Progenitor cell of endocrine pancreas (in vitro differentiated cells): Measurements from ENCODE around the gene ARMC3. TPM values are rescaled to one million over a fixed set of nuclear protein-coding genes. Genes with fewer than 3 reads are reported as not detected.

ENCODE experiments used
- DNase-seq: peaks from one replicate; pipeline ENCODE4 v3.0.0; 2021; ENCODE audit warnings: low spot score; ENCODE audit not compliant: unreplicated experiment
- H3K27ac Mint-ChIP-seq: 2 replicates; pipeline ENCODE4 v1.8.0; 2021; ENCODE audit warnings: mild to moderate bottlenecking, moderate library complexity, mixed read lengths
- H3K27me3 Mint-ChIP-seq: 2 replicates; pipeline ENCODE4 v1.8.0; 2021; ENCODE audit warnings: mixed read lengths
- H3K36me3 Mint-ChIP-seq: 2 replicates; pipeline ENCODE4 v1.8.0; 2022; ENCODE audit warnings: mixed read lengths; ENCODE audit not compliant: insufficient read depth
- H3K4me1 Mint-ChIP-seq: 2 replicates; pipeline ENCODE4 v1.8.0; 2021; ENCODE audit warnings: low read depth, mixed read lengths
- H3K4me3 Mint-ChIP-seq: 2 replicates; pipeline ENCODE4 v1.8.0; 2021; ENCODE audit warnings: low read depth, mild to moderate bottlenecking, moderate library complexity, mixed read lengths
- H3K9me3 Mint-ChIP-seq: 2 replicates; pipeline ENCODE4 v1.8.0; 2021; ENCODE audit warnings: low read depth, mixed read lengths
- CTCF ChIP-seq: fragments of 200-600 bp; sonication (generic); IDR thresholded peaks from one replicate; pipeline ENCODE4 v1.5.0; 2021; ENCODE audit warnings: antibody characterized with exemption, mild to moderate bottlenecking; ENCODE audit not compliant: unreplicated experiment
- total RNA-seq: library from RNA; stranded (reverse); gene quantifications from 2 replicates; pipeline ENCODE4 v1.2.1, GENCODE V29; 2021

The ARMC3 gene
- total RNA-seq, 1 donor from 2014 or later = 7.9 TPM

- Mint-ChIP-seq H3K4me1 (no peaks in the 10 kb centered on the region), H3K27ac (no peak overlapping the region), H3K9me3 (no peaks in the 10 kb centered on the region), H3K36me3 (no peaks in the 10 kb centered on the region), H3K4me3 (no peak overlapping the region), H3K27me3 (no peaks in the 10 kb centered on the region)
- TF ChIP-seq CTCF = no peak
- no peak for DNase-seq
Observed at GRCh38 chr10:23073527-23073926, 145.7 kb downstream of the ARMC3 start.

- H3K27ac Mint-ChIP-seq = no peak overlapping the region
- no peak for DNase-seq
- no peaks in the 10 kb centered on the region for H3K36me3 Mint-ChIP-seq
- TF ChIP-seq CTCF = no peak
- H3K27me3 Mint-ChIP-seq = no peaks in the 10 kb centered on the region
- H3K4me3 Mint-ChIP-seq = no peak overlapping the region
- H3K9me3 Mint-ChIP-seq = no peaks in the 10 kb centered on the region
- peaks cover 7% of the 10 kb centered on the region for H3K4me1 Mint-ChIP-seq
Observed at GRCh38 chr10:23075672-23076071, 147.8 kb downstream of the ARMC3 start.

DNA sequence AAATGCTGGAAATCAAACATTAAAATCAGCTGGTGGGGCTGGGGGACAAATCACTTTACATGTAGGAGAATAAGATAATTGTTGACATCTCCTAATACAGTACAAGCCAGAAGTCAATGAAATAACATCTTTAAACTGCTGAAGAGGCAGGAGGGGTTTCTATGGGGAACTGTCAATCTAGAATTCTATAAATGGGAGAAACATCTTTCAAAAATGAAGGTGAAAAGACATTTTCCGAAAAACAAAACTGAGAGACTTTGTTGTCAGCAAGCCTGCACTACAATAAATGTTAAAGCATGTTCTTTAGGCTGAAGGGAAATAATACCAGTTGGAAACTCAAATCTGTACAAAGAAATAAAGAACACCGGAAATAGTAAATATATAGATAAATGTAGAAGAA lies 150.3 kb downstream of the ARMC3 start:
- TF ChIP-seq CTCF = no peak
- Mint-ChIP-seq H3K9me3 (no peaks in the 10 kb centered on the region), H3K27me3 (no peaks in the 10 kb centered on the region), H3K27ac (no peak overlapping the region), H3K4me3 (no peak overlapping the region), H3K4me1 (peaks cover 7% of the 10 kb centered on the region), H3K36me3 (no peaks in the 10 kb centered on the region)
- DNase-seq = no peak

- no peaks in the 10 kb centered on the region for H3K36me3 Mint-ChIP-seq
- no peak overlapping the region for H3K27ac Mint-ChIP-seq
- H3K4me3 Mint-ChIP-seq = no peak overlapping the region
- H3K9me3 Mint-ChIP-seq = peaks cover 2% of the 10 kb centered on the region
- no peak for DNase-seq
- no peaks in the 10 kb centered on the region for H3K27me3 Mint-ChIP-seq
- H3K4me1 Mint-ChIP-seq = peaks cover 7% of the 10 kb centered on the region
- no peak for TF ChIP-seq CTCF
Observed at GRCh38 chr10:23079700-23080099, 151.8 kb downstream of the ARMC3 start.

DNA sequence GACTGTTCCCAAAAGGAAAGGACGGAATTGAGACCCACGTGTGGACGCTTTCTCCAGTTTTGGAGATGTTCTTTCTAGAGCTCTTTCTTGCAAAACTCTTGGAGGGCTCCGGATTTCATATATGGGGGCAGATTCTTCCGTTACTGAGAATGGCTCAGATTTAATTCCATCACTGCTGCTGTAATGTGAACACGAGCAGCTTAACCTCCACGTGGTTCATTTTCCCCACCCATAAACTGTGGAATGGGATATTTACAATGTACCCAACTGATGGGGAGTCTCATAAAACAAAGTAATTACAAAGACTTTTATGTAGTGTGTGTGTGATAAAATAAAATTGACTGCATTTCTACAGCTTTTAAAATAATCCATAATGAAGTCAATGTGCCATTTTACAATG lies 152.4 kb downstream of the ARMC3 start:
- H3K36me3 Mint-ChIP-seq = peaks cover 1% of the 10 kb centered on the region
- TF ChIP-seq CTCF = no peak
- H3K4me3 Mint-ChIP-seq = no peak overlapping the region
- peaks cover 7% of the 10 kb centered on the region for H3K4me1 Mint-ChIP-seq
- DNase-seq = no peak
- no peaks in the 10 kb centered on the region for H3K27me3 Mint-ChIP-seq
- peaks cover 5% of the 10 kb centered on the region for H3K9me3 Mint-ChIP-seq
- no peak overlapping the region for H3K27ac Mint-ChIP-seq
